HuH-7.5 (cell line): ENCODE data around the gene SSNA1.

Source experiments
- DNase-seq: peaks from one replicate; pipeline ENCODE4 v3.0.0; 2011; ENCODE audit warnings: low spot score

Gene SSNA1

DNA sequence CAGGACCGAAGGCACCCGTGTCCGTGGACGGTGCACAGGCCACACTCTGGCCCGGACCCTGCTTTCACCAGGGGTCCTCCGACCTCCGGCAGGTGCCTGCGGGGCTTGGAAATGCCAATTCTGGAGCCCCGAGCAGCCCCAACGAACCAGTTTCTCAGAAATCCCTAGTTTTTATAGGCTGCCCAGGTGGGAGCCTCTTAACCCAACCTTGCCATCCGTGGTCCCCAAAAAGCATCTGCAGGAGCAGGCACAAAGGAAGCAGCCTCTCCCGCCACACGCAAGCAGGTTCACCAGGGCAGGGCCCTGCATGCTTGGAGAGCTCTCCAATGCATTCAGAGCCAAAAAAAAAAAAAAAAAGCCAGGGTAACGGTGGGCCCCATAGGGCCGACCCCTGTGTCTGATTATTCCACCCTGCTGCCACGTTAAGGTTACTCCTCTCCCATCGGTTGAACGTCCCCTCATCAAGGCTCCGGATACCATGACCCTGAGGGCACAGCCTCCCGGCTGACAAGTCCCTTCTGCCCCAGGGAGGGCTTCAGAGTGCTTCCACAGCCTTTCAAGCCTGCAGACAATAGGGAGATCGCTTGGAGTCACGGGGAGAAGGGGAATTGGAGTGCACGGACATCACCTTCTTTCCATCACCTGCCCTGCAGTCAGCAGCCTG, 12.9 kb downstream of the SSNA1 start:
- DNase-seq = no peak

DNA sequence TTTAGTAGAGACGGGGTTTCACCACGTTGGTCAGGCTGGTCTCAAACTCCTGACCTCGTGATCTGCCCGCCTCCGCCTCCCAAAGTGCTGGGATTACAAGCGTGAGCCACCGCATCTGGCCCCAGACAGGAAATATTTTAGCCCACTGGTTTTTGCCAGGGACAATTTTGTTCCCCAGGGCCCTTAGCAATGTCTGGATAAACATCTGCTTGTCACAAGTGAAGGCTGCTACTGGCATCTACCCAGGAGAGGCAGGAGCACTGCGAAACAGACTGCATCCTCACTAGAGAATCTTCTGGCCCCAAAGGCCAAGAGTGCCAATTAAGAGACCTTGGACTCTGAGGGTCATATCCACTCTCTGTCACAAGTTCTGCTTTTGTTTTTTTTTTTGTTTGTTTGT, 14.5 kb downstream of the SSNA1 start:
- DNase-seq = no peak

DNA sequence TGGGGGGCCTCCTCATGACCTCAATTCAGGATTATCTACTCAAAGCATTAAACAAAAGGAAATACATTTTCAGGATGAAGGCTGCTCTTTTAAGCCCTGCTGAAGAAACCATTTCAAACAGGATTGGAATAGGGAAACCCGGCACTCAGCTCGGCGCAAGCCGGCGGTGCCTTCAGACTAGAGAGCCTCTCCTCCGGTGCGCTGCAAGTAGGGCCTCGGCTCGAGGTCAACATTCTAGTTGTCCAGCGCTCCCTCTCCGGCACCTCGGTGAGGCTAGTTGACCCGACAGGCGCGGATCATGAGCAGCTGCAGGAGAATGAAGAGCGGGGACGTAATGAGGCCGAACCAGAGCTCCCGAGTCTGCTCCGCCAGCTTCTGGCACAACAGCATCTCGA, 16.3 kb downstream of the SSNA1 start:
- no peak for DNase-seq

DNA sequence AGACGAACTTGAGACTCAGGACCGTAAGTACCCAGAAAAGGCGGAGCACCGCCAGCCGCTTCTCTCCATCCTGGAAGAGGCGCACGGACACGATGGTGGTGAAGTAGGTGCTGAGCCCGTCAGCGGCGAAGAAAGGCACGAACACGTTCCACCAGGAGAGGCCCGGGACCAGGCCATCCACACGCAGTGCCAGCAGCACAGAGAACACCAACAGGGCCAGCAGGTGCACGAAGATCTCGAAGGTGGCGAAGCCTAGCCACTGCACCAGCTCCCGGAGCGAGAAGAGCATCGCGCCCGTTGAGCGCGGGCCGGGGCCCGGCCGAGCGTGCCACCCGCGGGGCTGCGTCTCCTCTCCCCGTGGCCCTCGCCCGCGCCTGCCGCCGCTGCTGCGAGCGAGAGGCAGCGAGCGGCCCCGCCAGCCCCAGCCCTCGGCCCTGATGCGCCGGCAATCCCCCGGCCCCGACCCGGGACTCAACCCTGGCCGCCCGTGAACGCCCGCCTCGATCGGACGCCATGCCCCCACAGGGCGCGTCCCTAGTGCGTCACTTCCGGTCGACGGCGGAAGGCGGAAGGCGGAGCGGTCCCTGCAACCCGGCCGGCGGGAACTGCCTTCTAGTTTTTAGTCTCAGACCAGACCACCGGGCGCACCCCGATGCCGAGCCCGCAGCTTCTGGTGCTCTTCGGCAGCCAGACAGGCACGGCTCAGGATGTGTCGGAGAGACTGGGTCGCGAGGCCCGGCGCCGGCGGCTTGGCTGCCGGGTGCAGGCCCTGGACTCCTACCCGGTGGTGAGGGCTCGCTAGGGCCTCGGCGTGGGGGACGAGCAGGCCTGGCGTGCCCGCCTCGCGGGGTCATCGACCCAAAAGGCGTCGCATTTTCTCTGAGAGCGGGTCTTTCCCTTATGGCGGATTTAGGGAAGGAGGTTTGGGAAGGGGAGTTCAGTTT, 16.9 kb downstream of the SSNA1 start, which contains the start of the genes NDOR1 and TMEM203:
TSS of gene NDOR1 (plus strand) at position 575 of the 944 bp plus-strand sequence. CDS start at position 653, 78 bp downstream.
TSS of gene TMEM203 (minus strand) at position 523 of the 944 bp plus-strand sequence. CDS start at position 289, 234 bp downstream.
- peak; percentile 96 for DNase-seq

DNA sequence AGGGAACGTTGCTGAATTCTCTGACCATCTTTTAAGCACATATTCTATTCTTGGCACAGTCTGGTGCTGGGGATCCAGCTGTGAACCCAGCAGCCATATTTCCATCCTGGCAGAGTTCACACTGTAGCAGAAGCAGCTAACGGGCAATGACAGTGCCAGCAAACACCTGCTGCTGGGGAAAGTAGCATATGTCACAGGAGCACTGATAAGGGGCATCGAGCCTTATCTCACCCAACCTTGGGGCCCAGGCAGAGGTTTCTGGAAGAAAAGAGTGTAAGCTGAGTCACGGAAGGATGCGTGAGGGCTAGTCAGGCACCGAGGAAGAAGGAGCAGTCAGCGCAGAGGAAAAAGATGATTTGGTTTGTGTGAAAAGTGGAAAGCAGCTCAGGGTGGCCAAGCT, 18.1 kb downstream of the SSNA1 start:
- DNase-seq = no peak

DNA sequence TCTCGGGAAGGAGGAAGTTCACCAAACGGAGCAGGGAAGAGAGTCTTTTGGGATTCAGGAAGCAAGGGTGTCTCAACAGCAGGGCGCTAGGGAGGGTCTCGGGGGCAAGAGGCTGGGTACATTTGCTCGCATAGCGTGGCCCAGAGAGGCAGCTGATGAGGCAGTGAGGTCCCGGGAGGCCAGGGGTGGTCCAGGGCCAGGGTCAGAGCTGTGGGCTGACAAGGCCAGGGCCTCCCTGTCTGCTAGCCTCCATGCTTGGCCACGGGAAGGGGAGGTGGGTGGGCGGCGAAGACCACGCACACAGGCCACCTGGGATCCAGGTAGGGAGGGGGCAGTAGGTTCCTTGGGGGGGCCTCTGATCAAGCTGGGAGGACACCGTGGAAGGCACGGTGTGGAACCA, 23.1 kb downstream of the SSNA1 start:
- DNase-seq = no peak

DNA sequence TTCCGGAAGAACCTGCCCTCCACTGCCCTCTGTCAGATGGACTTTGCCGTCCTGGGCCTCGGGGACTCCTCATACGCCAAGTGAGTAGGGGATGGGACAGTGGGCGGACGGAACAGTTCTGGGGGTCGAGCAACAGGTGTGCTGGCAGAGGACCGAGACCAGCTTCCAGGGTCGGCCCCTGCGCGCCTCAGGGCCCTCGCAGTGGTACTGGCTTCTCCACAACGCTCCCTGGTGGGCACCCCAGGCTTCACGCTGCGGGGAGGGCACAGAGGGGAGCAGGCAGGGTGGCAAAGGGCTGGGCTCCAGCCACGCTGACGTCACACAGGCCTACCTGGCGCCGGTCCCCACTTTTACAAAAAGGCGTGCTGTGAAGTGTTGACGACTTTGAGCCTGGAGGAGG, 24.0 kb downstream of the SSNA1 start:
- DNase-seq = no peak

DNA sequence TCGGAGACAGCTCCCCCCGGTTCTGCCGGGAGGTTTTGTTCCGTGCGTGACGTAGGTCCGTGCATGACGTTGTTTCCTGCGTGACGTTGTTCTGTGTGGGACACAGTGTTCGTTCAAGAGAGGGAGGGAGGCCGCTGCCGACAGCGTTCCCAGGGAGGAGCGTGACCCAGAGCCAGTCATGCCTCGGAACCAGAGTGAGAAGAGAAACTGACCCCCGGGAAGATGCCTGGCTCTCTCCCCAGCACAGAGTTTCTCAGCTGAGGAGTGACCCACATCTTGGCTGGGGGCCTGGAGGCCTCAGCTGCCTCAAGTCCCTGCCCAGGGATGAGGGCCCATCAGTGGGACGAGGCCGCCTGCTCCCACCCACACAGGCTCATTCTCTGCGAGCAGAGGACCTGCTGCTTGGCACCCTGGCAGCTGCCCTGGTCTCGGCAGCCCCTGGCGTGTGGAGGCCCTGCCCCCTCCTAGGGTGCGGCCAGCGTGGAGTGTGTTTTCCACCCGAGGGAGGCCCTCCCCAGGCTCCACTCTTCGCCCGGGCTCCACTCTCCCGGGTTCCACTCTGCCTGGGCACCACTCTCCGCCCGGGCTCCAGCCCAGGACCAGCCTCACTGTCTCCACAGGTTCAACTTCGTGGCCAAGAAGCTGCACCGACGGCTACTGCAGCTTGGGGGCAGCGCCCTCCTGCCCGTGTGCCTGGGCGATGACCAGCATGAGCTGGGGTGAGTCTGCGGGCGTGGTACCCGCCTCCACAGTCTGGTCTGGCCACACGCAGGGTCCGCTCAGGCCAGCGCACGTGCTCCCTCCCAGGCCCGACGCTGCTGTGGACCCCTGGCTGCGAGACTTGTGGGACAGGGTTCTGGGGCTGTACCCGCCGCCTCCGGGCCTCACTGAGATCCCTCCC, 24.9 kb downstream of the SSNA1 start:
- no peak for DNase-seq

DNA sequence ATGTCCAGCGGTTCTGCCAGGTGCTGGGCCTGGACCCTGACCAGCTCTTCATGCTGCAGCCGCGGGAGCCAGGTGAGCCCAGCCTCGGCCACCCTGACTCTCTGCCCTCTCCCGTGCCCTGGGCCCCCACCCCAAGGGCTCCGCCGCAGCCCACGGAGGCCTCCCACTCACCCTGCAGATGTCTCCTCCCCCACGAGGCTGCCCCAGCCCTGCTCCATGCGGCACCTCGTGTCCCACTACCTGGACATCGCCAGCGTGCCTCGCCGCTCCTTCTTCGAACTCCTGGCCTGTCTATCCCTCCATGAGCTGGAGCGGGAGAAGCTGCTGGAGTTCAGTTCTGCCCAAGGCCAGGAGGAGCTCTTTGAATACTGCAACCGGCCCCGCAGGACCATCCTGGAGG, 26.1 kb downstream of the SSNA1 start:
- DNase-seq = no peak

DNA sequence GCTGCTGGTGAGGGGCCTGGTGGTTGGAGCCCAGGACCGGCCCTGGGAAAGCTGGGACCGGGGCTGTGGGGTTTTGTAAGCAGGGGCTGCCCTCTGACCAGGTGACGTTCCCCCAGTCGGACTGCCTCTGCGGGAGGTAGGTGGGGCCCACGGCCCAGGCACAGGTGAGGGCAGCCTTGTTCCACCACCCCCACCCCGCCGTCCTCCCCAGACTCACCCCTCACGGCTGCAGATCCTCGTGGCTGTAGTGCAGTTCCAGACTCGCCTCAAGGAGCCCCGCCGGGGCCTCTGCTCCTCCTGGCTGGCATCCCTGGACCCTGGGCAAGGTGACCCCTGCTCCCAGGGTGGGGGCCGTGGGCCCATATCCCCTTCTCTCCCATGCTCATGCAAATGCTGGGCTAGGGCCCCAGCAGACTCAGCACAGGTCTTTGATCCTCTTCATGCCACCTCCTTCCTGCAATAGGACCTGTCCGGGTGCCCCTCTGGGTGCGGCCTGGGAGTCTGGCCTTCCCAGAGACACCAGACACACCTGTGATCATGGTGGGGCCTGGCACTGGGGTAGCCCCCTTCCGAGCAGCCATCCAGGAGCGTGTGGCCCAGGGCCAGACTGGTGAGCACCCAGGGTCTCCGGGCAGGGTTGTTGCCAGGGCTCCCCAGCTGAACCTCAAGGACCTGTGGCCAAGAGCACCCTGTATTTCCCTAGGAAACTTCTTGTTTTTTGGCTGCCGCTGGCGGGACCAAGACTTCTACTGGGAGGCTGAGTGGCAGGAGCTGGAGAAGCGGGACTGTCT, 26.9 kb downstream of the SSNA1 start:
- DNase-seq = no peak

DNA sequence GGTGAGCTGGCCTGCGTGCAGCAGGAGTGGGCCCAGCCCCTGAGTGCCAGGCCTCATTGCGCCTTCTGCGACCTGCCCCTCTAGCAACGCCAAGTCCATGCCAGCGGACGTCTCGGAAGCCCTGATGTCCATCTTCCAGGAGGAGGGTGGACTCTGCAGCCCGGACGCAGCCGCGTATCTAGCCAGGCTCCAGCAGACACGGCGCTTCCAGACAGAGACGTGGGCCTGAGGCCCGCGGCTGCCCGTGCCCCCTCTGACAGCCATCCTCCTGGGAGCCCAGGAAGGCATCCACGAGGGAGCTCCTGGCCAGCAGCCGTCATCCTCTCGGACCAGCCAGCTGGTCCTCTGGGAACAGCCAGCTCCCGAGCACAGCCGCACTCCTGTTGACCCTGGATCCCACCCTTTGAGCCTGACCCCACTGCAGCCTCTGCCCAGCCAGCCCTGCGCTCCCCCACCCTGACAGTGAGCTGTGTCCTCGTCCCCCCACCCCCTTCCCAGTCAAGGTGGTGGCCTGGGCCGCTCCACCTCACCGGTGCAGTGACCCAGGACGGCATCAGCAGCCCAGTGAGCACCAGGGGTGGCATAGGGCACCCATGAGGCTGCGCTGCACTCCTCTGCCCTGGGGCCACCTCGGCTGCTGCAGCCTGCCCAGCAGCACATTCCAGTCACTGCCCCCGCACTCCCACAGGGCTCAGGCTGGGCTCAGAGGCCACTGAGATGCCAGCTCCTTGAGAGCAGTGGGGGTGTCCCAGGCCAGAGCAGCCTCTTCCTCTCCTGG, 27.9 kb downstream of the SSNA1 start:
- no peak for DNase-seq

DNA sequence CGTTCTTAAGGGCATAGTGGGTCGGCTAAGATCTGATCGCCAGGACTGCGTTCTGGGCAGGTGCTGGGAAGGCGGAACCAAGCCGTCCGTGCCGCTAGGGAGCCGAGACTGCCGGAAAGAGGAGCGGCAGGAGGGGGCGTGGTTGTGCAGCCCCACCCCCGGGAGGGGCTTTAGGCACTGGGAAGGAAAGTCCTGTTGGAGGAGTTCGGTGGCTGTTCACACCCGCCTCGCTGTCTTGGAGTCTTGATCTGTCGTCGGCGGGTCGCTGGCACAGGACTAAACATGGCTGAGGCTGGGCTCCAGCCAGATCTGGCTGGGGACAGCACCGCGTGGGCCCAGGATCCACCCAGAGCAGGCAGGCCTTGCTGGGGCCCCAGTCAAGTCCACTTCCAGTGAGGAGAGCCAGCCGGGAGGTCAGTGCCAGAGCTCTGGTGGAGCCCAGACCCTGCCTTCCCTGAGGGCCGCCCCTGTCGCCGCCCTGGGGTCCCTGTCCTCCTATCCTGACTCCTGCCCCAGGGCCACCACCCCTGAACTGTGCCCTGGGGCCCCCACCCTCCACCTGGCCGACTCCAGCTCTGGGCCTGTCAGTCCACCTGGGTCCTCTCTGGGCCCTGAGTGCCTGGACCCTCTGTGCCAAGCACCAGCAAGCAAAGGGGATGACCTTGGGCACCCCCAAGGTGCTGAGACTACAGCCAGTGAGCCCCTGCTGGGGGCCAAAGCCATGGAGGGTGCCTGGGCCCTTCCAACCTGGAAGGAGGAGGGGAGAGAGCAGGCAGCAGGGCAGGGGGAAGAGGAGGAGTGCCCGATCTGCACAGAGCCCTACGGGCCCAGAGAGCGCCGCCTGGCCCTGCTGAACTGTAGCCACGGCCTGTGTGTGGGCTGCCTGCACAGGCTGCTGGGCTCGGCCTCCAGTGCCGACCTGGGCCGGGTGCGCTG, 29.1 kb downstream of the SSNA1 start:
- no peak for DNase-seq

DNA sequence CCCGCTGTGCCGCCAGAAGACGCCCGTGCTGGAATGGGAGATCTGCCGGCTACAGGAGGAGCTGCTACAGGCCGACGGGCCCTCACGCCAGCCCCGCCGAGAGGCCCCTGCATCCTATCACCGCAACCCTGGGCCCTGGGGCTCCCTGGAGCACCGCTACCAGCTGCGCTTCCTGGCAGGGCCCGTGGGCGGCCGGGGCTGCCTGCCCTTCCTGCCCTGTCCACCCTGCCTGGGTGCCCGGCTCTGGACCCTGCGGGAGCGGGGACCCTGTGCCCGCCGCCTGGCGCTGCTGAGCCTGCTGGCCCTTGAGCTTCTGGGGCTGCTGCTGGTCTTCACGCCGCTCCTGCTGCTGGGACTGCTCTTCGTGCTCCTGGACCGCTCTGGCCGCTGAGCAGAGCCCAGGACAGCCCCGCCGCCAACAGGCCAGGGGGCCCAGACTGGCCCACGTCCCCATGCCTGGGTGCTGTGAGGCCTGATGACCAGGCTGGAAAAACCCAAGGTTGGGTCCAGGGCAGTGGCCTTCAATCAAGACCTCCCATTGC, 29.8 kb downstream of the SSNA1 start:
- DNase-seq = no peak

DNA sequence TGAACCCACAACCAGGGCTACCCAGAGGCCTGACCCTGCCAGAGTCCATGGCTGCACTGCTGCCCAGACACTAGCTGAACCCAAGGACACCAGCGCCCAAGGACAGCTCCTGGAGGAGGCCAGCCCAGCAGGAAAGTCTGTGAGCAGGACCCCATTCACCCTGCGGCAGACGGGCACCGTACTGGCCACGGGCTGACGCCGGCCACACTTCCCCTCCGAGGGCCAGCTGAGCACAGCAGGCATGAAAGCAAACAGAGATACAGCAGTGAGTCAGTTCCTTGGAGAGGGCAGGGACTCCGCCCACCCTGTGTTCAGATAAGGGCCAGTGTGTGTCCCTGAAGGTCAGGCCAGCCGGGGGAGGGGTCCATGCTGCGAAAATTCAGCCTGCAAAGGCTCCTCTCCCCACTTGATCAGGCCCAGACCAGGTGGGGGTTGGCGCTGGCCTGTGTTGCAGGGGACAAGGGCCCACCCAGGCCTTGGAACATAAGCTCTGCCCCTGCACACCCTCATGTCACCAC, 30.3 kb downstream of the SSNA1 start:
- DNase-seq = peak; percentile 80

DNA sequence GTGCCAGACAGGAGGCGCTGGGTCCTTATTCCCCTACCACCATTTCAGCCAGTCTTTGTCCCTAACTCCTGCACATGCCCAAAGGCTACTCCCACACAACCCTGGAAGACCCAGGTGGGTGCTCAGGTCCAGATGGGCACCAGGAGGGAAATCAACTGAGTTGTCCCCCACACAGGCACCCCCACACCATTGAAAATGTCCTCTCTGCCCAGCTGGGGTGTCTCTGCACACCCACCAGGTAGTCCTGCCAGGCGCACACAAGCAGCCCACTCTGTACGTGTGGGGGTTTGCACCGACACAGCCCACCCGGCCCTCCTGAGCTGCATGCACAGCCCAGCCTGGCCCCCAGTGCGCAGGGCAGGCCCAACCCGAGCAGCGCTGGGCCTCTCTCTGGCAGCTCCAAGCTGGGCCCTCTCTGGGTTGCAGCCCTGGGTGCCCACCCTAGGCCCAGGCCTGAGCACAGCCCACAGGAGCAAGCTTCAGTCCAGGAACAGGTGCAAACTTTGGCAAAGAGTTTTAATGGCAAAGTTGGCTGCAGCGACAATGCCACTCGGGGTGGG, 31.4 kb downstream of the SSNA1 start:
- DNase-seq = no peak

DNA sequence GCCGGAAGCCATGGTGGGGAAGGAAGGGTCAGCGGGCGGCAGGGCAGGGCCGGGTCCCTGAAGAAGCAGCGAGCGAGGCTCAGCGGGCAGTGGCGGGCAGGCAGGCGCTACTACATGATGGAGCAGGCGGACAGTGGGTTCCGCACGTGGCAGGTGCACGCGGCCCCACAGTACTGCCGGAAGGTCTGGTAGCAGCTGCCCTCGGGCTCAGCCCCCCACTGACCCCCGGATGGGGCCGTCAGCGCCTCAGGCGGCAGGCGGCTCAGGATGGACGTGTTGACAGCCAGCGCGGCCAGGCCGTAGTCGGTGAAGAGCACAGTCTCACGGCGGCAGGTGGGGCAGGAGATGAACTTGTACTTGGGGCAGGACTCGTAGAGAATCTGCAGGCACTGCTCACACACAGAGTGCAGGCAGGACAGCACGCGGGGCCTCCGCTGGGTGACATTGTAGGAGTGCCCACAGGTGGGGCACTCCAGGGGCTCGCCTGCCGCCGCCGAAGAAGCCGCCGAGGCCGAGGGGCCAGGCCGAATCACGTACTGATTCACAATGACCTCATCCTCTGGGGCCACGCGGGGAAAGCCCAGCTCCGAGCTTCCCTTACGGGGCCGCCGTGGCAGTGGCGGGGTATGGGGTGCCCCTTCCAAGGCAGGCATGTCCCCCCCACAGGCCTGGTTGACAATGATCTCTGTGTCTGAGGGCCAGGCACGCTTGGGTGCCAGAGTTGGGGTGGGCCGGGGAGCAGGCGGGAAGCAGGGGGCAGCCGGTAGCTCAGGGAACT, 32.0 kb downstream of the SSNA1 start:
- no peak for DNase-seq

DNA sequence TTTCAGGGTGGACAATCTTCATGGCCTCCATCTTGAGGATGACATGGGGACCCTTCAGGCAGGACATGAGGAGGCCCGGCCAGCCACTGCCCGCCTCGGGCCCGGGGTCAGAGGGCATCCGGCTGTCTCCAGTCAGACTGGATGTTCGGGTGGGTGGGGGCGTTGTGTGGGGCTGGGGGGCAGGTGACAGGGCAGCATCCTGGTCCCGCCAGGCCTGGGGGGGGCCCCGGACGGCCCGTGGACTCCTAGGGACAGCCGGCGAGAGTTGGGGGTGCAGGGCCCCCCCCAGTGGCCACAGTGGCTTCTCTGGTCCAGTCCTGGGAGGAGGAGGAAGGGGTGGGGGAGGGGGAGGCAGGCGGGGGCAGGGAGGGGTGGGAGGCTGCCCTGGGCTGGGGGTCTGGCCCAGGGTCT, 32.6 kb downstream of the SSNA1 start:
- no peak for DNase-seq
